HG03442 (cell line): ENCODE measurements around the gene CABP2.
"Not testable (repeated sequence)": the region's sequence is repeated elsewhere in the genome, so short reads cannot be mapped to it uniquely, and the experiment has no call there.

ENCODE experiments used
- ATAC-seq: cut with Tn5 transposase; IDR thresholded peaks from one replicate; pipeline ENCODE4 v1.9.1; 2021; ENCODE audit warnings: mild to moderate bottlenecking, moderate library complexity; ENCODE audit not compliant: unreplicated experiment

CABP2 gene

DNA sequence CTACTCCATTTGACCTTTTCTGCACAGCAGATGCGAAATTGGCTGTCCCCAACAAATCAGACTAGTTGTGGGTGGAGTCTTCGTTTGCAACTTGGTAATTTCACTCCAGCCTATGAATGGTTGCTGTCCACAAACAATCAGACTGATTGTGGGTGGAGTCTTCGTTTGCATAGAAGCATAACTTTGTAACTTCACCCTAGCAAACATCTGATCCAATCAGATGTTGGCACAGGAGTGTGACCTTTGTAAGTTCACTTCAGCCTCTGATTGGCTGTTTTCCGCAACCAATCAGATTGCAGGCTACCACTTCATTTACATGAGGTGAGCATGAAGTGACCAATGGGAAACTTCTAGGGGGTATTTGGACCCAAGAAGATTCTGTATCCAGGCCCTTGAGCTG, 16.3 kb upstream of the CABP2 start:
- ATAC-seq = no peak

- ATAC-seq = no peak
These were observed 15.7 kb upstream of the CABP2 start for GRCh38 chr11:67538823-67539505.

GRCh38 chr11:67538306-67538705, 15.1 kb upstream of the CABP2 start:
- ATAC-seq = no peak

DNA sequence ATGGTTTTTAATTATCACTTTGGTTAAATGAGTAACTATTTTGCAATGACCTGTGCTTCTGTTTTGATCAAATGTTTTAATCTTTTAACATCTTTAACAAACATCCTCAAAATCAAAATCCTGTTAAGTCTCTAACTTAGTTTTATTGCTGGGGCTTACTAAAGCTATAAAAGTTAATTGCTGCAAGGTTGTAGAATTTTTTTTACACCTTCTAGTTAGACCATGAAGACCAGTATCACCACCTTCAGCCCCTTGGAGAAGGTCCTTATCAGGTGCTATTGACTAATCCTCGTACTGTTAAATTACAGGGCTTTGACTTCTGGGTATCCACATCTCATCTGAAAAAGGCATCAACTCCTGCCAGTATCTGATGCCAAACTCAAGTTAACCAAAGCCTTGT, 12.3 kb upstream of the CABP2 start:
- no peak for ATAC-seq

DNA sequence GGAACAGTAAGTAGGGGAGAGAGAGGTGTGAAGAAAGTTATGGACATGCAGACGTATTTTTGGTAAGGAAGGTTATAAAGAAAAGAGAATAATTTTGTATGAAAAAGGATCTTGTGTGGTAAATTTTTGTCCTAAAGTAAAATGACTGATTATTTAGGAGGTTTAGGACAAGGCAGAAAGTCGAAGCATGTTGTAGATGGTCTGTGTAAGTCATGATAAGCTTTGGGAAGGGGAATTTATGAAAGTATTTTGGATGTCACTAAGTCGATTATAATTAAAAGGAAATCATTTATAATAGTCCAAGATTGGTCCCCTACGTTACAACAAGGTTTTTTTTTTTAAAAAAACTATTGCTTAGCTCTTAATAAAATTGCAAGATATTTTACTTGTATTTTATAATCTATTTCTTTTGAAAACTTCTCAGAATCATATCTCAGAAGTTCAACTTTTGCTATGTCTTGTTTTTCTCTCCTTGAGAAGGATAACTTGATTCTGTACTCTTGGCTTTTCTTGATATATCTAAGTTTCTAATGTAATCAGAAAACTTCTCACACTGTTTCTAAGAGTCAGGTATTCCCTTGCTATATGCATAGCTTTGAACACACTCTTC, 10.9 kb upstream of the CABP2 start:
- no peak for ATAC-seq

DNA sequence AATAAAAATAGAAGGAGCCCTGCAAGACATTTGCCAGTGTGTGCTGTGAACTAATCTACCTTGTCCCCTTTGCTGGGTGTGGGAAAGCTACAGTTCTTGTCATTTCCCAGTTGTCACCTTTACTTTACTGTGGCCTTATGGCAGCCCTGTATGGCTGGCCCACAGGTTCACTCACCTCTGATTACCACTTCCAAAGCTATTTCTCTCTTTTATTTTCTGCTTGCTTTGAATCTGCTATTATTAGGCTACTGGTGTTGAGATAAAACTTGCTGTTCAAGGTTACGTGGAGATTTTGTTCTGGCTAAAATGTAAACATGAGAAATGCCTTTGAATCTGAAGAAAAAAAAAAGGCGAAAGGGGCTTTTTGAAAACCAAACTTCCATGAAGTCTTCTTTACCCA, 9.6 kb upstream of the CABP2 start:
- no peak for ATAC-seq

GRCh38 chr11:67530282-67530592, 7.0 kb upstream of the CABP2 start:
- ATAC-seq = no peak

DNA sequence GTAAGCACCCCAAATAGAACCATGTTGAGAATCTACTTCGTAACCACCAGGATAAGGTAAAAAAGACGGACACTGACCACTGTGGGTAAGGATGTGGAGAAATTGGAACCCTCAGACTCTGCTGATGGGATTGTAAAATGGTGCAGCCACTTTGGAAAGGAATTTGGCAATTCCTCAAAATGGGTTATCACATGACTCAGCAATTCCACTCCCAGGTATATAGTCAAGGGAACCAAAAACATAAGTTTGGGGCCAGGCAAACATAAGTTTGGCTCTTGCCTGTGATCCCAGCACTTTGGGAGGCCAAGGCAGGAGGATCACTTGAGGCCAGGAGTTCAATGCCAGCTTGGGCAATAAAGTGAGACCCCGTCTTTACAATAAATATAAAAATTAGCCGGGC, 5.1 kb upstream of the CABP2 start:
- no peak for ATAC-seq

DNA sequence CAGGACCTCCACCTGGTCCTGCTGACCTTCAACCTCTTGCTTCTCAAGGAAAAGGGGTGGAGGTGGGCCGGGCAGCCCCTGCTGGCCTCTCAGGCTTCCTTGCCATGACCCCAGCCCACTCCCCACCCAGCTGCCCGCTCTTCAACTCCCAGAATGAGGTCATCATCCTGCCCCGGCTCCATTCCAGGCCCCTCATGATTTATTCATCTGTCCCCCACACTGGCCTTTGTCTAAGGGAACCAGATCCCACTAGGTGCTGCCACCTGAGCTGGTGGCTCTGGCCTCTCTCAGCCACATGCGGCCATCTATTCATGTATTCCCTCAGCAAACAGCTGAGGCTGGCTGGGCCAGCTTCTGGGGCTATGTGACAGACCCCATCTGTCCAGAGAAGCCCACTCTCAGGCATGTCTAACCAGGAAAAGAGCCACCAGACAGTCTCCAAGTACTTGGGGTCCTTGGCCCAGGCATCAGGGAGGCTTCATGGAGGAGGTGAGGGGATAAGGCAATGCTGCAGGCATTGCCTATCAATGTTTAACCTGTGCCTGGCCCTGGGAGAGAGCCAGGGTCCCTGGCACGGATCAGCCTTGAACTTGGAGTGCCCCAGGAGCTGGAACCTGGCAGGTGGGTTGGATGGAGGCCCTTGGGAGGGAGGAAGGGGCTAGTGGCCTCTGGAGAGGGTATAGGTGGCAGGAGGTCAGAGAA, 2.2 kb upstream of the CABP2 start:
- ATAC-seq = no peak

GRCh38 chr11:67524480-67524808, 1.2 kb upstream of the CABP2 start:
- ATAC-seq = no peak

GRCh38 chr11:67523556-67524479, 572 bp upstream of the CABP2 start:
- ATAC-seq = no peak

- no peak for ATAC-seq
These were observed 908 bp downstream of the CABP2 start for GRCh38 chr11:67522338-67522737.

DNA sequence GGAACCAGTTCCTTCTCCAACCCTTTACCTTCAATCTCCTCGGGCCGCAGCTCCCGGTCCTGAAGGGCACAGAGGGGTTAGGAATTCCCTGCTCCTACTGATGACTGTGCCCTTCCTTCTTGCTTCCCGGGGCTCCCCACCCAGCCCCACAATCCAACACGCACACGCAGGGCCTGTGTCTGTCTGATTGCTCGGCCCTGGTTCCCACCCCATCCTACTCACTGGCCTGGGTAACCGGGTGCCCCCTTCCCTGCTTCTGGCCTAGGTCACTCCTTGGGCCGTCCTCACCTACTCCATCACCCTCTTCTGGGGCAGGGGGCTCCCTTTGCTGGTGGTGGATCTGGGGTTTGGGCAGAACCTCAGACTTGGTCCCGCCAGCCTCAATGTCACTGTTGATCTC, 1.3 kb downstream of the CABP2 start:
- no peak for ATAC-seq

DNA sequence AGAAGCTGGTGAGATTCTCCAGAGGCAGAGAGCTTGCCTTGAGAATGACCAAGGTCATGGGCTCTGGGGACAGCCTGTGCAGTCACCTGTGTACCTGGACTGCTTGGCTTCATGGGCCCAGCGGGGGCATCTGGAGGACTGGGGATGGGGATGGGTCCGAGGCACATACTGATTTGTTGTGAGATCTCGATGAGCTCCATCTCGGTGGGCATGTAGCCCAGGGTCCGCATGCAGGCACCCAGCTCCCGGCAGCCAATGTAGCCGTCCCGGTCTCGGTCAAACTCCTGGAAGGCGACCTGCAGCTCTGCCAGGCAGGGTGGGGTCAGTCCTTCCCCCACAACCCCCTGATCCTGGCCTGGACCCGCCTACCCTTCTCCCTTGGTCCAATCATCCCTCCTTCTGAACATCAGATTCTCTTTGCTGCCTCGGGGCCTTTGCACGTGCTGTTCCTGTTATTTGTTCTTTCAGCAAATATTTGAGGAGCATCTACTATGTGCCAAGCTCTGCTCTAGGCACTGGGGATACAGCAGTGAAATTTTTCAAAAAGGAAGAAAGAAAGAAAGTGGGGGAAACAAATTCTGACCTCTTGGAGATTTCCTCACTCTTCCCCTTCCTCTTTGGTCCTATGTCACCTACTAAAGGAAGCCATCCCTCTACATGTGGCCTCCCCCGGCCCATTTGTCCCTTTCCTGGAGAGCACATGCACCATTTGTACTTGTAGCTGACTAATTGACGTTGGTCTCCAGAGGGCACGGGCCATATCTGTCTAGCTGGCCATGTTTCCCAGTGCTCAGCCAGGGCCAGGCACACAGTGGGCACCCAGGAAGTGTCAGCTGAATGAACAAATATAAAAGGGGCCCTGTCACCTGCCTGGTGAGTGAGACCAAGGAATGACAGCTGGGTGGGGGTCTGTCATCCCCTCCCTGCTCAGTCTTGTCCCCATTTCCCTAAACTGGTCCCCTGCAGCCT, 2.1 kb downstream of the CABP2 start:
- ATAC-seq = no peak

GRCh38 chr11:67519726-67520125, 3.5 kb downstream of the CABP2 start:
- no peak for ATAC-seq

DNA sequence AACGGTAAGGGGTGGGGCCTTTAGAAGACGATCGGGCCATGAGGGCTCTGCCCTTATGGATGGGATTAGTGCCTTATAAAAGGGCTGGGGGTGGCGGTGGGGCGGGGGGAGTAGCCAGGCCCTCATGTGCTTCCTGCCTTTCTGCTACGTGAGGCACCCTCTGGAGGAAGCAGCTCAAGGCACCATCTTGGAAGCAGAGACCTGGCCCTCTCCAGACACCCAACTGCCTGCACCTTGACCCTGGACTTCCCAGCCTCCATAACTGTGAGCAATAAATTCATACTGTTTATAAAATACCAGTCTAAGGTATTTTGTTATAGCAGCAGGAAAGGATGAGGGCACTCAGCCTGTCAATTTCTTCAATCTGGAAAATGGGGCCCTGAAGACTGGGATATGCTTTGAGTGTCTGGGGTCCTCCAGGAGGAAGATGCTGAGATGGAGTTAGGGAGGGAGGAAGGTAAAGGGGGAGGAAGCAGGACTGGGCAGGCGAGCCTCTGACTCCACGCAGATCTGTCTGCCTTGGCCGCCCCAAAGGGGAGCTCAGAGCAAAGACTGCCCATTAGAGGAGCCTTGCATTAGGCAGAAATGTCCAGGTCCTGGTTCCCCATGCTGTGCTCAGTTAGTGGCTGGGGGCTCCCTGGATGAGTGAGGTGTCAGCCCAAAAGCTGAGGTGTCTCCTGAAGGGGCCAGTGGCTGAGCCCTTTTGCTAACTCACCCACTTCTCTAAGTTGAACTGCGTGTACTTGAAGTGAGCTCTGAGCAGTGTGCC, 5.3 kb downstream of the CABP2 start:
- ATAC-seq = no peak

DNA sequence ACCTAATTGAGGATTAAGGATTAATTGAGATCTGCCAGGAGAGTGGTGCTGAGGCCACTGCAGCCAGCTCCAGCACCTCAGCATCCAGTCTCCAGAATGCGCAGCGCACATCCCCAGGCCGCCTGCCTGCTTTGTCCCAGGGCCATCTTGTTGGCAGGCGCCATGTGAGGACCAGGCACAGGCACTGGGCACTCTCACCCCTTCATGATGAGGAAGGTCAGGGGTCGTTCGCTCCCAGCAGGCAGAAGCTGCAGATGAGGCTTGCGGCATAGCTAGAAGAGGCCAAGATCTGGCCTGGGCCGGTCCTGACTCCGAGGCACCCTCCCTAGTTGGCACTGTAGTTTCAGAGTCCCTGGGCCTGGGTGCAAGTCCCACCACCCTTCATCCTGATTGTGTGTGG, 6.4 kb downstream of the CABP2 start:
- ATAC-seq = no peak

GRCh38 chr11:67514116-67514515, 9.1 kb downstream of the CABP2 start:
- no peak for ATAC-seq

DNA sequence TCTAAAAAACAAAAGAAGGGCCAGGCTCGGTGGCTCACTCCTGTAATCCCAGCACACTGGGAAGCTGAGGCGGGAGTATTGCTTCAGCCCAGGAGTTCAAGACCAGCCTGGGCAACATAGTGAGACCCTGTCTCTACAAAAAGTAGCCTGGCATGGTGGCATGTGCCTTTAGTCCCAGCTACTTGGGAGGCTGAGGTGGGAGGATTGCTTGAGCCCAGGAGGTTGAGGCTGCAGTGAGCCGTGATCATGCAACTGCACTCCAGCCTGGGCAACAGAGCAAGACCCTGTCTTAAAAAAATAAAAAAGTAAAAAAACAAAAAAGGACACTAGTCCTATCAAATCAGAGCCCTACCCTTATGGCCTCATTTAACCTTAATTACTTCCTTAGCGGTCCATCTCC, 11.7 kb downstream of the CABP2 start:
- ATAC-seq = not testable (repeated sequence)

DNA sequence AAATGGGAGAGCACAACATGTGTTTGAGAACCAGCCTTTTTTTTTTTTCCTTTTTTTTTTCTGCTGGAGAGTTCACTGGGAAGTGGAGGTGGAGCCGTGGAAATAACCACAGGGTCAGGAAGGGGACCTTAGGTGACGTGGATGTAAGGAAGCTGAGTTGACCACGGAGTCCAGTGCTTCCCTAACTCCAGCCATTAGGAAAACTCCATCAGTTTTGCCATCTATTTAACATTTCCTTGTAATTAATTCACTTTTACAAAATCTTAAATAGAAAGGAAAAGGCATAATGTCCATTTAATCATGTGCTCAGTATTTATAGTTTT, 13.3 kb downstream of the CABP2 start:
- no peak for ATAC-seq
